Measurements from ENCODE around the gene CLASP1. TPM values are rescaled to one million over a fixed set of nuclear protein-coding genes. Genes with fewer than 3 reads are reported as not detected.
A peak's percentile ranks its signal among the peaks of the same experiment; 100 is the strongest.

CLASP1 gene
- total RNA-seq, 1 experiment from 2014 or later, result 45.9 TPM

- no peak overlapping the region for H3T11ph ChIP-seq (ENCODE audit: low read length)
- H3K79me2 ChIP-seq (ENCODE audit: insufficient read depth, low read length), result no peaks in the 10 kb centered on the region
- H3K27ac Mint-ChIP-seq, result peak overlapping the region in 1 of 3 experiments; percentile 52; a peak in 1 of 7 replicates
Observed at GRCh38 chr2:121519153-121519552, 130.1 kb downstream of the CLASP1 start.

More at GRCh38 chr2:121519153-121519552, 130.1 kb downstream of the CLASP1 start:
- Histone ChIP-seq H3K9me3 (ENCODE audit: control insufficient read depth, low read depth, low read length) (no peaks in the 10 kb centered on the region), H4K8ac (replicated peaks; ENCODE audit: insufficient read length, low read depth, low read length) (no peak overlapping the region), H3K4me1 (ENCODE audit: insufficient read depth, low read length) (no peaks in the 10 kb centered on the region), H2AK5ac (ENCODE audit: insufficient read length, low read length) (no peak overlapping the region), H3K9ac (ENCODE audit: extremely low read depth, insufficient read length, low read length) (no peak overlapping the region), H3K27ac (ENCODE audit: insufficient read length, low read depth, low read length) (no peak overlapping the region), H3K14ac (ENCODE audit: insufficient read depth, low read length) (no peak overlapping the region), H3K4ac (ENCODE audit: low read depth, low read length) (no peak overlapping the region), H3K27me3 (ENCODE audit: insufficient read depth, low read length) (no peaks in the 10 kb centered on the region), H3K4me2 (ENCODE audit: insufficient read depth, insufficient read length, low read length) (no peak overlapping the region), H2AFZ (ENCODE audit: low read length) (no peak overlapping the region), H3K56ac (ENCODE audit: insufficient read length, low read depth, low read length) (no peak overlapping the region), H4K20me1 (ENCODE audit: control insufficient read depth, insufficient read depth, insufficient read length) (no peaks in the 10 kb centered on the region), H2BK20ac (ENCODE audit: low read depth, low read length, poor library complexity, severe bottlenecking) (no peak overlapping the region), H2BK5ac (ENCODE audit: insufficient read length, low read length) (no peak overlapping the region), H3K23ac (ENCODE audit: insufficient read length, low read depth, low read length) (no peak overlapping the region), H4K91ac (ENCODE audit: insufficient read length, low read depth, low read length) (no peak overlapping the region), H2BK120ac (ENCODE audit: low read depth, low read length, poor library complexity, severe bottlenecking) (no peak overlapping the region), H2BK15ac (ENCODE audit: low read depth, low read length) (no peak overlapping the region), H2BK12ac (ENCODE audit: insufficient read length, low read depth, low read length) (no peak overlapping the region), H3K23me2 (ENCODE audit: insufficient read length, low read depth, low read length, poor library complexity, severe bottlenecking) (no peaks in the 10 kb centered on the region), H3K79me1 (ENCODE audit: insufficient read depth, low read depth, low read length, poor library complexity, severe bottlenecking) (no peaks in the 10 kb centered on the region), H3K18ac (ENCODE audit: insufficient read length, low read depth, low read length) (no peak overlapping the region), H4K5ac (ENCODE audit: insufficient read length, low read depth, low read length) (no peak overlapping the region)
- TF ChIP-seq CTCF (conservative IDR thresholded peaks at IDR 0.05), result no peak
- Mint-ChIP-seq H3K4me3 (no peak overlapping the region), H3K4me1 (peaks cover 2 to 14% of the 10 kb centered on the region in 2 experiments), H3K9me3 (no peaks in the 10 kb centered on the region), H3K36me3 (ENCODE audit: insufficient read depth in 1 of 3, low read depth in 3 of 3) (peaks cover 8 to 60% (median 35%) of the 10 kb centered on the region in 3 experiments; a peak in 6 of 7 replicates), H3K27me3 (ENCODE audit: low read depth) (no peaks in the 10 kb centered on the region)
- no peak for DNase-seq
- WGBS (ENCODE audit: extremely low coverage, insufficient read length, low lambda C conversion rate), result no CpG with 5 or more reads among the region's 1 CpG

Data from H9 (cell line).